IMR-90 (cell line): ENCODE data around the gene GNAS-AS1. TPM values are rescaled to one million over a fixed set of nuclear protein-coding genes. Genes with fewer than 3 reads are reported as not detected.

Source experiments
- ATAC-seq: fragments of 200-7000 bp; cut with Tn5 transposase; 2 replicates; pipeline ENCODE4 v1.9.1; 2020; ENCODE audit warnings: low read depth, mild to moderate bottlenecking, moderate library complexity
- BruUV-seq: library from RNA; stranded (reverse); fragments of 400-500 nt; replicated peaks from 2 replicates; lab custom pipeline; 2021; lab: Mats Ljungman, UMichigan
- CTCF ChIA-PET: fragments of 300-600 bp; formaldehyde crosslinking; extraction: SDS; loops from one replicate; lab custom pipeline; 2021; ENCODE audit warnings: antibody characterized with exemption; lab: Yijun Ruan, JAX
- POLR2A ChIA-PET: fragments of 300-600 bp; sonication (Branson Sonifier 250); formaldehyde crosslinking; loops from one replicate; lab custom pipeline; 2022; ENCODE audit warnings: antibody characterized with exemption; ENCODE audit not compliant: unreplicated experiment; lab: Charles Lee
- DNase-seq: peaks from one replicate; pipeline ENCODE4 v3.0.0; 2013
- H2AFZ ChIP-seq: replicated peaks from 2 replicates; pipeline ENCODE3; 2013; ENCODE audit warnings: low read length, mild to moderate bottlenecking; ENCODE audit not compliant: poor library complexity
- H2AK5ac ChIP-seq: 2 replicates; pipeline ENCODE4 v1.6.1; 2013; ENCODE audit warnings: low read depth, low read length, inconsistent platforms
- H2AK9ac ChIP-seq: replicated peaks from 2 replicates; pipeline ENCODE3; 2013; ENCODE audit warnings: mild to moderate bottlenecking, low read depth, low read length, moderate library complexity; ENCODE audit not compliant: poor library complexity
- H2BK120ac ChIP-seq: 2 replicates; pipeline ENCODE4 v1.6.1; 2013; ENCODE audit warnings: low read depth, low read length, inconsistent platforms
- H2BK15ac ChIP-seq: 3 replicates; pipeline ENCODE4 v1.6.1; 2013; ENCODE audit warnings: low read depth, low read length, inconsistent platforms
- H2BK20ac ChIP-seq: 2 replicates; pipeline ENCODE4 v1.6.1; 2013; ENCODE audit warnings: low read depth, mild to moderate bottlenecking, inconsistent platforms, low read length, moderate library complexity
- H2BK5ac ChIP-seq: 2 replicates; pipeline ENCODE4 v1.6.1; 2013; ENCODE audit warnings: mild to moderate bottlenecking, low read depth, low read length, inconsistent platforms; ENCODE audit not compliant: poor library complexity, severe bottlenecking
- H3K14ac ChIP-seq: replicated peaks from 2 replicates; pipeline ENCODE4 v1.6.1; 2013; ENCODE audit warnings: low read depth, low read length, inconsistent platforms
- H3K18ac ChIP-seq: 2 replicates; pipeline ENCODE4 v1.6.1; 2013; ENCODE audit warnings: low read depth, low read length, control low read depth
- H3K23ac ChIP-seq: 2 replicates; pipeline ENCODE4 v1.6.1; 2013; ENCODE audit warnings: low read depth, low read length, inconsistent platforms
- H3K27ac ChIP-seq: 2 replicates; pipeline ENCODE4 v1.5.1; 2013; ENCODE audit warnings: mild to moderate bottlenecking, control low read depth, low read length; ENCODE audit not compliant: insufficient read depth
- H3K27me3 ChIP-seq: 2 replicates; pipeline ENCODE4 v1.6.1; 2013; ENCODE audit warnings: low read length; ENCODE audit not compliant: control insufficient read depth, insufficient read depth
- H3K36me3 ChIP-seq: 2 replicates; pipeline ENCODE4 v1.6.1; 2013; ENCODE audit warnings: low read length, mixed read lengths; ENCODE audit not compliant: control insufficient read depth, insufficient read depth
- H3K4ac ChIP-seq: 2 replicates; pipeline ENCODE4 v1.6.1; 2013; ENCODE audit warnings: low read depth, low read length, inconsistent platforms
- H3K4me1 ChIP-seq: 2 replicates; pipeline ENCODE4 v1.6.1; 2013; ENCODE audit warnings: low read length, mixed read lengths; ENCODE audit not compliant: control insufficient read depth, insufficient read depth
- H3K4me2 ChIP-seq: 2 replicates; pipeline ENCODE4 v1.6.1; 2013; ENCODE audit warnings: low read depth, mild to moderate bottlenecking, control low read depth, low read length, moderate library complexity
- H3K4me3 ChIP-seq: 2 replicates; pipeline ENCODE4 v1.5.1; 2013; ENCODE audit warnings: low read depth, mild to moderate bottlenecking, control low read depth, low read length, moderate library complexity; ENCODE audit not compliant: insufficient read depth
- H3K56ac ChIP-seq: 2 replicates; pipeline ENCODE4 v1.6.1; 2013; ENCODE audit warnings: low read length, inconsistent platforms; ENCODE audit not compliant: insufficient read depth; ENCODE audit errors: extremely low read depth
- H3K79me1 ChIP-seq, 2 experiments: 2 replicates each; pipeline ENCODE4 v1.6.1; 2013; ENCODE audit warnings: low read length in 2 of 2, inconsistent platforms in 1 of 2, low read depth in 1 of 2
- H3K9ac ChIP-seq: 2 replicates; pipeline ENCODE4 v1.6.1; 2013; ENCODE audit warnings: low read depth, low read length, control low read depth
- H3K9me1 ChIP-seq: 2 replicates; pipeline ENCODE4 v1.6.1; 2013; ENCODE audit warnings: low read length, inconsistent platforms; ENCODE audit not compliant: insufficient read depth
- H3K9me3 ChIP-seq: 2 replicates; pipeline ENCODE4 v1.6.1; 2013; ENCODE audit warnings: low read length; ENCODE audit not compliant: control insufficient read depth, insufficient read depth
- H4K20me1 ChIP-seq: 2 replicates; pipeline ENCODE4 v1.6.1; 2013; ENCODE audit warnings: low read length, inconsistent platforms; ENCODE audit not compliant: insufficient read depth
- H4K5ac ChIP-seq: 2 replicates; pipeline ENCODE4 v1.6.1; 2013; ENCODE audit warnings: mild to moderate bottlenecking, low read depth, low read length, control low read depth
- H4K8ac ChIP-seq, 2 experiments: 2 replicates each; pipeline ENCODE4 v1.6.1; 2013; ENCODE audit warnings: low read depth in 2 of 2, low read length in 2 of 2, control low read depth in 1 of 2, inconsistent platforms in 1 of 2
- H4K91ac ChIP-seq: 2 replicates; pipeline ENCODE4 v1.6.1; 2013; ENCODE audit warnings: low read depth, low read length, inconsistent platforms; ENCODE audit not compliant: insufficient read depth
- BHLHE40 ChIP-seq: fragments of 150-350 bp; IDR thresholded peaks from 2 replicates; pipeline ENCODE4 v1.6.1; 2016; ENCODE audit warnings: mild to moderate bottlenecking, low read depth, low read length
- MAFK ChIP-seq: IDR thresholded peaks from 2 replicates; pipeline ENCODE4 v1.6.1; 2012; ENCODE audit warnings: low read depth, low read length, improper control_type of control experiment
- MAZ ChIP-seq: IDR thresholded peaks from 2 replicates; pipeline ENCODE4 v1.6.1; 2012; ENCODE audit warnings: low read depth, mild to moderate bottlenecking, low read length, improper control_type of control experiment, moderate library complexity, borderline replicate concordance
- MXI1 ChIP-seq: IDR thresholded peaks from 2 replicates; pipeline ENCODE4 v1.6.1; 2012; ENCODE audit warnings: low read depth, mild to moderate bottlenecking, low read length, moderate library complexity, borderline replicate concordance
- POLR2A ChIP-seq: IDR thresholded peaks from 2 replicates; pipeline ENCODE4 v1.6.1; 2012; ENCODE audit warnings: mild to moderate bottlenecking, low read depth, low read length
- WGBS, 2 experiments: methylation state at CpG; one replicate each; pipeline versions ENCODE4 v1.1.5 to v1.1.7; 2013; ENCODE audit warnings: missing lambda C conversion rate in 2 of 2; ENCODE audit not compliant: insufficient read length in 1 of 2; ENCODE audit errors: extremely low coverage in 2 of 2; 5-methylcytosine and 5-hydroxymethylcytosine counted together
- dilution Hi-C: fragments of 300-500 bp; cut with HindIII; formaldehyde crosslinking; loops from one replicate; pipeline ENCODE4 v1.14.3; 2018; ENCODE audit warnings: low sequenced_read_pairs; ENCODE audit not compliant: unreplicated experiment
- in situ Hi-C: fragments of 300-500 bp; cut with MboI; formaldehyde crosslinking; loops from 3 replicates; pipeline ENCODE4 v1.14.3; 2019; ENCODE audit warnings: low sequenced_read_pairs, inconsistent platforms, mixed read lengths
- intact Hi-C: fragments of 100-400 bp; cut with micrococcal nuclease; formaldehyde crosslinking; loops from 2 replicates; pipeline ENCODE4 v1.10.0; 2022
- polyA plus RNA-seq, 3 experiments: library from polyadenylated mRNA; depleted of rRNA; stranded (reverse); fragments of >200 nt; gene quantifications; 2 replicates each; pipeline ENCODE4 v1.2.3, GENCODE V29; 2012; ENCODE audit warnings: low replicate concordance in 1 of 3
- total RNA-seq: library from RNA; depleted of rRNA; stranded (reverse); fragments of >200 nt; gene quantifications from 2 replicates; pipeline ENCODE4 v1.2.3, GENCODE V29; 2012
- TF ChIP-seq, protein P1 (sequence below): conservative IDR thresholded peaks from 2 replicates; pipeline ENCODE4 v1.5.1; 2012; ENCODE audit warnings: mild to moderate bottlenecking, low read depth, low read length, improper control_type of control experiment

GNAS-AS1 gene
- total and polyA plus RNA-seq, 2 of the 4 experiments (the other 2 are of a cell fraction): 0.54 to 0.60 TPM

DNA sequence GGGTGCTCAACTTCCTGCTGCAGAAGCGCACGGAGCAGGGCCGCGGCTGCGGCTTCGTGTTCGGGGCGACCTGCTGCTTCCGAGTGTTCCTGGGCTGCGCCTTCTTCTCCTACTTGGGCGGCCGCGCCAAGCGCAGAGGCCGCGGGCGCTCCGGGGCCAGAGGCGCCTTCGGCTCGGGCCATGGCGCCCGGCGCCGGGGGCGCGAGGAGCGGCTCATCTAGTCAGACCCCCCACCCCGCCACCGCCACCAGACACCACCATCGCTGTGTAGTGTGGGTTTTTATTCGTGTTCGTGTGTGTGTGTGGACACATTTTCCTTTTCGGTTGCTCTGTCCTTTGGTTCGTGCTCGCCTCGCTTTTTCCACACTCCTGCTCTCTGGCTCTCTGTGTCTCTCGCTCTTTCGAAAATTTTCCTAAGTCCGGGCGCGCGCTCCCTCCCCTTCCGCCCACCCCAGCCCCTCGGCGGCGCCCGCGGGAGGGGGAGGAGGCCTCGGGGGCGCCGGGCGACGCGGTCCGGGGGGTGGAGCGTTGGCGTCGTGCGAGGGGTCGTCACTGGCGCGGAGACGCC is 39.9 kb upstream of the GNAS-AS1 start:
- in situ Hi-C loops: no loop called here
- Histone ChIP-seq H2AK9ac (peak overlapping the region; percentile 62), H3K27ac (peak overlapping the region; percentile 91), H3K9me3 (no peaks in the 10 kb centered on the region), H3K4ac (peak overlapping the region; percentile 97), H2BK120ac (peak overlapping the region; percentile 65; the same call in 1 of the 2 replicates), H3K18ac (peak overlapping the region; percentile 86), H3K9ac (peak overlapping the region; percentile 98), H3K4me2 (peak overlapping the region; percentile 92), H2AK5ac (peak overlapping the region; percentile 71; the same call in 1 of the 2 replicates), H3K4me1 (peaks cover 3% of the 10 kb centered on the region), H4K5ac (peak overlapping the region; percentile 66), H2BK20ac (no peak overlapping the region; the same call in 1 of the 2 replicates), H4K91ac (peak overlapping the region; percentile 72), H3K56ac (peak overlapping the region; percentile 82), H3K14ac (peak overlapping the region; percentile 91), H4K20me1 (peaks cover 29% of the 10 kb centered on the region), H2AFZ (peak overlapping the region; percentile 92), H4K8ac (peak overlapping the region; percentile 30 to 89), H2BK15ac (no peak overlapping the region), H2BK5ac (peak overlapping the region; percentile 75), H3K9me1 (no peaks in the 10 kb centered on the region), H3K4me3 (peak overlapping the region; percentile 100), H3K27me3 (peaks cover 2% of the 10 kb centered on the region; the same call in 1 of the 2 replicates), H3K79me1 (peaks cover 0 to 15% of the 10 kb centered on the region in 2 experiments; a peak in 2 of 4 replicates), H3K36me3 (no peaks in the 10 kb centered on the region), H3K23ac (peak overlapping the region; percentile 98)
- POLR2A ChIA-PET: no interaction called here
- CTCF ChIA-PET: no interaction called here
- intact Hi-C loops: loop anchor here (5.0 kb wide), 1 partner anchor 142 kb away; the partner anchor contains the start of gene ATP5F1E
- no TSS peak for BruUV-seq
- TF ChIP-seq MXI1 (peak; percentile 7; the same call in 1 of the 2 replicates), BHLHE40 (no peak), MAFK (no peak), MAZ (peak; percentile 90), POLR2A (0 out of 2 replicates have a peak, but pooled peaks have one; percentile 12)
- TF ChIP-seq, protein P1, sequence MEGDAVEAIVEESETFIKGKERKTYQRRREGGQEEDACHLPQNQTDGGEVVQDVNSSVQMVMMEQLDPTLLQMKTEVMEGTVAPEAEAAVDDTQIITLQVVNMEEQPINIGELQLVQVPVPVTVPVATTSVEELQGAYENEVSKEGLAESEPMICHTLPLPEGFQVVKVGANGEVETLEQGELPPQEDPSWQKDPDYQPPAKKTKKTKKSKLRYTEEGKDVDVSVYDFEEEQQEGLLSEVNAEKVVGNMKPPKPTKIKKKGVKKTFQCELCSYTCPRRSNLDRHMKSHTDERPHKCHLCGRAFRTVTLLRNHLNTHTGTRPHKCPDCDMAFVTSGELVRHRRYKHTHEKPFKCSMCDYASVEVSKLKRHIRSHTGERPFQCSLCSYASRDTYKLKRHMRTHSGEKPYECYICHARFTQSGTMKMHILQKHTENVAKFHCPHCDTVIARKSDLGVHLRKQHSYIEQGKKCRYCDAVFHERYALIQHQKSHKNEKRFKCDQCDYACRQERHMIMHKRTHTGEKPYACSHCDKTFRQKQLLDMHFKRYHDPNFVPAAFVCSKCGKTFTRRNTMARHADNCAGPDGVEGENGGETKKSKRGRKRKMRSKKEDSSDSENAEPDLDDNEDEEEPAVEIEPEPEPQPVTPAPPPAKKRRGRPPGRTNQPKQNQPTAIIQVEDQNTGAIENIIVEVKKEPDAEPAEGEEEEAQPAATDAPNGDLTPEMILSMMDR: no peak
- 1% methylated on average over 16 of the region's 64 CpGs; no CpG with 5 or more reads in 1 of the 2 experiments for WGBS, 2 experiments
- ATAC-seq (peak; percentile 64), DNase-seq (peak; percentile 77)
- dilution Hi-C loops: no loop called here
